Neuronal stem cell (in vitro differentiated cells): ENCODE results near the gene HMGCS2.
"Not testable (repeated sequence)": the region's sequence is repeated elsewhere in the genome, so short reads cannot be mapped to it uniquely, and the experiment has no call there.

Experiments used
- DNase-seq: peaks from one replicate; pipeline ENCODE4 v3.0.0-alpha.2; 2013; ENCODE audit warnings: low spot score
- H2AFZ ChIP-seq: one replicate; pipeline ENCODE4 v1.6.1; 2013; ENCODE audit warnings: mild to moderate bottlenecking, low read length, inconsistent platforms
- H2AK5ac ChIP-seq: 2 replicates; pipeline ENCODE4 v1.6.1; 2013; ENCODE audit warnings: low read depth, mild to moderate bottlenecking, inconsistent platforms, low read length, moderate library complexity, mixed read lengths
- H2BK120ac ChIP-seq: 2 replicates; pipeline ENCODE4 v1.6.1; 2013; ENCODE audit warnings: low read depth, mild to moderate bottlenecking, inconsistent platforms, low read length, moderate library complexity, mixed read lengths
- H2BK12ac ChIP-seq: one replicate; pipeline ENCODE4 v1.6.1; 2013; ENCODE audit warnings: low read length, inconsistent platforms
- H2BK15ac ChIP-seq: 2 replicates; pipeline ENCODE4 v1.6.1; 2013; ENCODE audit warnings: mild to moderate bottlenecking, low read length, inconsistent platforms, mixed read lengths
- H2BK5ac ChIP-seq: one replicate; pipeline ENCODE4 v1.6.1; 2013; ENCODE audit warnings: inconsistent platforms, mild to moderate bottlenecking, low read length, moderate library complexity
- H3K14ac ChIP-seq: one replicate; pipeline ENCODE4 v1.6.1; 2013; ENCODE audit warnings: low read length, inconsistent platforms
- H3K18ac ChIP-seq: 2 replicates; pipeline ENCODE4 v1.6.1; 2013; ENCODE audit warnings: low read length, inconsistent platforms
- H3K23ac ChIP-seq: 2 replicates; pipeline ENCODE4 v1.6.1; 2013; ENCODE audit warnings: low read depth, mild to moderate bottlenecking, mixed read lengths, low read length, inconsistent platforms; ENCODE audit not compliant: poor library complexity
- H3K27ac ChIP-seq: replicated peaks from 3 replicates; pipeline ENCODE4 v1.5.1; 2013; ENCODE audit warnings: low read length, inconsistent platforms
- H3K27me3 ChIP-seq, 3 experiments: 2 replicates each; pipeline ENCODE4 v1.6.1; 2013; ENCODE audit warnings: low read length in 3 of 3, mild to moderate bottlenecking in 2 of 3, inconsistent platforms in 1 of 3, low read depth in 1 of 3, mixed read lengths in 1 of 3, moderate library complexity in 1 of 3; ENCODE audit not compliant: control insufficient read depth in 3 of 3, insufficient read depth in 3 of 3
- H3K36me3 ChIP-seq, 2 donors: replicated peaks in 1 of 2; 2 replicates each; pipeline ENCODE4 v1.6.1; 2013; ENCODE audit warnings: low read length in 2 of 2; ENCODE audit not compliant: control insufficient read depth in 2 of 2, insufficient read depth in 2 of 2
- H3K4ac ChIP-seq: 2 replicates; pipeline ENCODE4 v1.6.1; 2013; ENCODE audit warnings: inconsistent platforms, mild to moderate bottlenecking, low read length, moderate library complexity
- H3K4me1 ChIP-seq, 2 donors: 1 replicate in 1 of 2; 2 replicates in 1 of 2; pipeline ENCODE4 v1.6.1; 2013; ENCODE audit warnings: low read length in 2 of 2, low read depth in 1 of 2; ENCODE audit not compliant: control insufficient read depth in 2 of 2, insufficient read depth in 1 of 2
- H3K4me2 ChIP-seq: one replicate; pipeline ENCODE4 v1.6.1; 2013; ENCODE audit warnings: mild to moderate bottlenecking, low read length, inconsistent platforms; ENCODE audit not compliant: insufficient read depth, poor library complexity, severe bottlenecking
- H3K4me3 ChIP-seq, 2 donors: 2 replicates each; pipeline ENCODE4 v1.5.1; 2013; ENCODE audit warnings: low read length in 2 of 2, mild to moderate bottlenecking in 2 of 2, inconsistent platforms in 1 of 2, moderate library complexity in 1 of 2
- H3K79me1 ChIP-seq: one replicate; pipeline ENCODE4 v1.6.1; 2013; ENCODE audit warnings: low read depth, mild to moderate bottlenecking, inconsistent platforms, low read length, moderate library complexity
- H3K9ac ChIP-seq: one replicate; pipeline ENCODE4 v1.6.1; 2013; ENCODE audit warnings: mild to moderate bottlenecking, low read depth, low read length, inconsistent platforms; ENCODE audit not compliant: poor library complexity
- H3K9me3 ChIP-seq, 2 donors: replicated peaks in 1 of 2; 2 replicates each; pipeline versions ENCODE3 to v1.6.1; 2013; ENCODE audit warnings: low read length in 2 of 2, mild to moderate bottlenecking in 2 of 2, inconsistent platforms in 1 of 2, low read depth in 1 of 2, mixed read lengths in 1 of 2, moderate library complexity in 1 of 2; ENCODE audit not compliant: control insufficient read depth in 2 of 2, insufficient read depth in 1 of 2
- H4K8ac ChIP-seq: one replicate; pipeline ENCODE4 v1.6.1; 2013; ENCODE audit warnings: low read depth, mild to moderate bottlenecking, inconsistent platforms, low read length, moderate library complexity
- H4K91ac ChIP-seq: one replicate; pipeline ENCODE4 v1.6.1; 2013; ENCODE audit warnings: low read length, low read depth, mild to moderate bottlenecking, inconsistent platforms; ENCODE audit not compliant: poor library complexity
- WGBS, 2 donors: extraction: QIAGEN DNeasy Blood & Tissue Kit; methylation state at CpG; one replicate each; pipeline ENCODE4 v1.1.7; 2013; ENCODE audit warnings: missing lambda C conversion rate in 2 of 2, mixed read lengths in 1 of 2; ENCODE audit not compliant: insufficient read length in 2 of 2, insufficient replicate concordance in 1 of 2; ENCODE audit errors: extremely low coverage in 2 of 2; 5-methylcytosine and 5-hydroxymethylcytosine counted together

Gene HMGCS2

GRCh38 chr1:119712342-119713038, 56.2 kb downstream of the HMGCS2 start:
- peak overlapping the region; percentile 93 to 95 for H3K4me3 ChIP-seq
- H3K23ac ChIP-seq = no peak overlapping the region

GRCh38 chr1:119711804-119712341, 56.8 kb downstream of the HMGCS2 start, which contains the start of gene PHGDH:
Gene PHGDH (plus strand): TSS chr1:119711934. CDS start chr1:119712023, 89 bp downstream.
- H2BK5ac ChIP-seq = peak within 1 kb of the TSS; percentile 90
- peak within 1 kb of the TSS; percentile 20 for H3K4ac ChIP-seq
- H3K4me3 ChIP-seq = peak within 1 kb of the TSS; percentile 93 to 95
- peak within 1 kb of the TSS; percentile 75 for H3K4me2 ChIP-seq
- H3K4me1 ChIP-seq = peaks cover 9 to 20% of the 10 kb centered on the region in 2 donors
- no peak within 1 kb of the TSS for H2BK15ac ChIP-seq
- H2AK5ac ChIP-seq = peak within 1 kb of the TSS; percentile 64
- H2BK12ac ChIP-seq = no peak within 1 kb of the TSS
- H3K9me3 ChIP-seq = no peaks in the 10 kb centered on the region
- H3K27ac ChIP-seq = peak within 1 kb of the TSS; percentile 84
- peak within 1 kb of the TSS; percentile 1 for H3K14ac ChIP-seq
- no peak within 1 kb of the TSS for H3K23ac ChIP-seq
- H3K79me1 ChIP-seq = peaks cover 3% of the 10 kb centered on the region
- H3K27me3 ChIP-seq = peaks cover 0 to 14% (median 0%) of the 10 kb centered on the region in 3 experiments
- peak within 1 kb of the TSS; percentile 52 for H2BK120ac ChIP-seq
- peaks cover 0 to 17% of the 10 kb centered on the region in 2 donors for H3K36me3 ChIP-seq
- peak; percentile 73 for DNase-seq
- WGBS, 2 donors = no CpG with 5 or more reads among the region's 27 CpGs
- peak within 1 kb of the TSS; percentile 90 for H2AFZ ChIP-seq
- peak within 1 kb of the TSS; percentile 81 for H3K18ac ChIP-seq
- no peak within 1 kb of the TSS for H4K8ac ChIP-seq
- H4K91ac ChIP-seq = no peak within 1 kb of the TSS
- peak within 1 kb of the TSS; percentile 93 for H3K9ac ChIP-seq

More at GRCh38 chr1:119712342-119713038, 56.2 kb downstream of the HMGCS2 start:
- Histone ChIP-seq H2AFZ (peak overlapping the region; percentile 90), H2AK5ac (peak overlapping the region; percentile 64), H3K9ac (peak overlapping the region; percentile 93), H2BK15ac (no peak overlapping the region), H3K27me3 (peaks cover 0 to 14% (median 0%) of the 10 kb centered on the region in 3 experiments), H3K36me3 (peaks cover 0 to 17% of the 10 kb centered on the region in 2 donors), H2BK5ac (peak overlapping the region; percentile 90), H3K4me1 (peaks cover 9 to 20% of the 10 kb centered on the region in 2 donors), H3K4me2 (peak overlapping the region; percentile 75), H3K4ac (peak overlapping the region; percentile 20), H2BK12ac (no peak overlapping the region), H3K14ac (peak overlapping the region; percentile 1), H4K91ac (no peak overlapping the region), H3K27ac (peak overlapping the region; percentile 84), H3K18ac (peak overlapping the region; percentile 81), H3K79me1 (peaks cover 3% of the 10 kb centered on the region), H3K9me3 (no peaks in the 10 kb centered on the region), H4K8ac (no peak overlapping the region), H2BK120ac (peak overlapping the region; percentile 52)
- DNase-seq = peak; percentile 65
- WGBS, 2 donors = no CpG with 5 or more reads among the region's 51 CpGs

DNA sequence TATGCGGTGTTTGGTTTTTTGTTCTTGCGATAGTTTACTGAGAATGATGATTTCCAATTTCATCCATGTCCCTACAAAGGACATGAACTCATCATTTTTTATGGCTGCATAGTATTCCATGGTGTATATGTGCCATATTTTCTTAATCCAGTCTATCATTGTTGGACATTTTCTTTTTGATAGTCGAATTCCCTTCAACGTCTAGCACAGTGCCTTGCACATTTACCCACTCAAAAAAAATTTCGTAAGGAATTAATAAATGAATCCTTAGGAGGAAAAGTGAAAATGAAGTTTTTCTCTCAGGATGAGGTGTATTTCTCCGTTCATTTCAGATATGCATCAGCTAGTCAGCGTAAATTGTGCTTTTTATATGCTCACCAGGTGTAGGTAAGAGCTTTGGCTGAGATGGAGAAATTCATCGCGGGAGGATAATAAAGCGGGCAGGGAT, 57.3 kb downstream of the HMGCS2 start:
- H3K9ac ChIP-seq, H4K91ac ChIP-seq, H3K4me2 ChIP-seq, H2BK120ac ChIP-seq, H2AK5ac ChIP-seq, H3K27ac ChIP-seq, DNase-seq, H3K9me3 ChIP-seq, H3K18ac ChIP-seq, H3K14ac ChIP-seq, H3K4ac ChIP-seq, H2BK5ac ChIP-seq, H2BK12ac ChIP-seq, H2BK15ac ChIP-seq, H4K8ac ChIP-seq, H3K79me1 ChIP-seq, H3K23ac ChIP-seq: not testable (repeated sequence)
- no CpG with 5 or more reads among the region's 10 CpGs for WGBS, 2 donors
- H2AFZ ChIP-seq = peak overlapping the region; percentile 90
- peaks cover 0 to 14% (median 0%) of the 10 kb centered on the region in 3 experiments for H3K27me3 ChIP-seq
- peaks cover 9 to 19% of the 10 kb centered on the region in 2 donors for H3K4me1 ChIP-seq
- peaks cover 0 to 17% of the 10 kb centered on the region in 2 donors for H3K36me3 ChIP-seq
- H3K4me3 ChIP-seq = peak overlapping the region in 1 of 2 donors; percentile 93

GRCh38 chr1:119706599-119706998, 62.1 kb downstream of the HMGCS2 start:
- WGBS, 2 donors = no CpG with 5 or more reads among the region's 6 CpGs
- H3K27me3 ChIP-seq = peaks cover 0 to 14% (median 0%) of the 10 kb centered on the region in 3 experiments
- not testable (repeated sequence) for H3K36me3 ChIP-seq, H3K4ac ChIP-seq, H3K9me3 ChIP-seq, H3K9ac ChIP-seq, H4K8ac ChIP-seq, H3K79me1 ChIP-seq, H2AK5ac ChIP-seq, H3K4me3 ChIP-seq, H2BK120ac ChIP-seq, H3K14ac ChIP-seq, H3K23ac ChIP-seq, H3K4me1 ChIP-seq, H2BK12ac ChIP-seq, H3K18ac ChIP-seq, H3K4me2 ChIP-seq, H2AFZ ChIP-seq, H2BK15ac ChIP-seq, DNase-seq, H4K91ac ChIP-seq, H2BK5ac ChIP-seq, H3K27ac ChIP-seq
